H9 (cell line): ENCODE results near the gene SKIC2. TPM values are rescaled to one million over a fixed set of nuclear protein-coding genes. Genes with fewer than 3 reads are reported as not detected.
"Not testable (repeated sequence)": the region's sequence is repeated elsewhere in the genome, so short reads cannot be mapped to it uniquely, and the experiment has no call there.

Experiments
- DNase-seq: peaks from one replicate; pipeline ENCODE4 v3.0.0-alpha.2; 2017
- H2AFZ ChIP-seq: one replicate; pipeline ENCODE4 v1.6.1; 2013; ENCODE audit warnings: mild to moderate bottlenecking, low read length, control low read depth, moderate library complexity
- H2AK5ac ChIP-seq: 2 replicates; pipeline ENCODE4 v1.6.1; 2013; ENCODE audit warnings: low read length, control low read depth, mixed read lengths; ENCODE audit not compliant: insufficient read length
- H2BK120ac ChIP-seq: one replicate; pipeline ENCODE4 v1.6.1; 2013; ENCODE audit warnings: low read depth, mild to moderate bottlenecking, low read length, control low read depth, inconsistent platforms; ENCODE audit not compliant: poor library complexity, severe bottlenecking
- H2BK12ac ChIP-seq: 2 replicates; pipeline ENCODE4 v1.6.1; 2013; ENCODE audit warnings: low read length, control low read depth, mixed read lengths, low read depth; ENCODE audit not compliant: insufficient read length
- H2BK15ac ChIP-seq: 2 replicates; pipeline ENCODE4 v1.6.1; 2013; ENCODE audit warnings: low read depth, low read length, control low read depth
- H2BK20ac ChIP-seq: one replicate; pipeline ENCODE4 v1.6.1; 2013; ENCODE audit warnings: low read depth, mild to moderate bottlenecking, low read length, control low read depth, inconsistent platforms; ENCODE audit not compliant: poor library complexity, severe bottlenecking
- H2BK5ac ChIP-seq: 2 replicates; pipeline ENCODE4 v1.6.1; 2013; ENCODE audit warnings: low read length, control low read depth, mixed read lengths; ENCODE audit not compliant: insufficient read length
- H3K14ac ChIP-seq: 2 replicates; pipeline ENCODE4 v1.6.1; 2013; ENCODE audit warnings: low read length, control low read depth; ENCODE audit not compliant: insufficient read depth
- H3K18ac ChIP-seq: 2 replicates; pipeline ENCODE4 v1.6.1; 2013; ENCODE audit warnings: low read depth, mild to moderate bottlenecking, mixed read lengths, low read length, control low read depth; ENCODE audit not compliant: insufficient read length
- H3K23ac ChIP-seq: 2 replicates; pipeline ENCODE4 v1.6.1; 2013; ENCODE audit warnings: low read length, control low read depth, mixed read lengths, low read depth; ENCODE audit not compliant: insufficient read length
- H3K23me2 ChIP-seq: 2 replicates; pipeline ENCODE4 v1.6.1; 2013; ENCODE audit warnings: low read depth, mild to moderate bottlenecking, mixed read lengths, low read length, control low read depth; ENCODE audit not compliant: insufficient read length, poor library complexity, severe bottlenecking
- H3K27ac ChIP-seq: 2 replicates; pipeline ENCODE4 v1.5.1; 2013; ENCODE audit warnings: low read length, control low read depth, mixed read lengths, low read depth; ENCODE audit not compliant: insufficient read length
- H3K27me3 ChIP-seq: 2 replicates; pipeline ENCODE4 v1.6.1; 2013; ENCODE audit warnings: low read length, control low read depth, inconsistent platforms; ENCODE audit not compliant: insufficient read depth
- H3K4ac ChIP-seq: 2 replicates; pipeline ENCODE4 v1.6.1; 2013; ENCODE audit warnings: low read depth, mild to moderate bottlenecking, control low read depth, inconsistent platforms, low read length, moderate library complexity
- H3K4me1 ChIP-seq: 2 replicates; pipeline ENCODE4 v1.6.1; 2013; ENCODE audit warnings: low read length, control low read depth, inconsistent platforms; ENCODE audit not compliant: insufficient read depth
- H3K4me2 ChIP-seq: 2 replicates; pipeline ENCODE4 v1.6.1; 2013; ENCODE audit warnings: low read length, control low read depth, mixed read lengths; ENCODE audit not compliant: insufficient read length, insufficient read depth
- H3K56ac ChIP-seq: 2 replicates; pipeline ENCODE4 v1.6.1; 2013; ENCODE audit warnings: low read depth, mild to moderate bottlenecking, mixed read lengths, low read length, control low read depth; ENCODE audit not compliant: insufficient read length
- H3K79me1 ChIP-seq: 2 replicates; pipeline ENCODE4 v1.6.1; 2013; ENCODE audit warnings: low read depth, mild to moderate bottlenecking, moderate library complexity, low read length, control low read depth, inconsistent platforms; ENCODE audit not compliant: insufficient read depth, poor library complexity, severe bottlenecking
- H3K79me2 ChIP-seq: 2 replicates; pipeline ENCODE4 v1.6.1; 2013; ENCODE audit warnings: low read length, control low read depth, inconsistent platforms; ENCODE audit not compliant: insufficient read depth
- H3K9ac ChIP-seq: 2 replicates; pipeline ENCODE4 v1.6.1; 2013; ENCODE audit warnings: low read length, control low read depth, mixed read lengths; ENCODE audit not compliant: insufficient read length; ENCODE audit errors: extremely low read depth
- H3K9me3 ChIP-seq: one replicate; pipeline ENCODE4 v1.6.1; 2013; ENCODE audit warnings: low read depth, low read length, inconsistent platforms; ENCODE audit not compliant: control insufficient read depth
- H3T11ph ChIP-seq: one replicate; pipeline ENCODE4 v1.6.1; 2013; ENCODE audit warnings: mild to moderate bottlenecking, low read length, control low read depth, inconsistent platforms
- H4K20me1 ChIP-seq: one replicate; pipeline ENCODE4 v1.6.1; 2013; ENCODE audit not compliant: control insufficient read depth, insufficient read length, insufficient read depth
- H4K5ac ChIP-seq: 2 replicates; pipeline ENCODE4 v1.6.1; 2013; ENCODE audit warnings: low read depth, mild to moderate bottlenecking, mixed read lengths, low read length, control low read depth; ENCODE audit not compliant: insufficient read length
- H4K8ac ChIP-seq: replicated peaks from 2 replicates; pipeline ENCODE4 v1.6.1; 2013; ENCODE audit warnings: low read length, control low read depth, mixed read lengths, low read depth; ENCODE audit not compliant: insufficient read length
- H4K91ac ChIP-seq: 2 replicates; pipeline ENCODE4 v1.6.1; 2013; ENCODE audit warnings: low read depth, mild to moderate bottlenecking, moderate library complexity, mixed read lengths, low read length, control low read depth; ENCODE audit not compliant: insufficient read length
- H3K27ac Mint-ChIP-seq, 3 experiments: 2 replicates in 2 of 3; 3 replicates in 1 of 3; pipeline ENCODE4 v1.8.0; 2020 to 2021; ENCODE audit warnings: mixed read lengths in 3 of 3, mild to moderate bottlenecking in 1 of 3, moderate library complexity in 1 of 3
- H3K27me3 Mint-ChIP-seq: 2 replicates; pipeline ENCODE4 v1.8.0; 2021; ENCODE audit warnings: low read depth, mild to moderate bottlenecking, moderate library complexity, mixed read lengths
- H3K36me3 Mint-ChIP-seq, 3 experiments: 2 replicates in 2 of 3; 3 replicates in 1 of 3; pipeline ENCODE4 v1.8.0; 2020 to 2021; ENCODE audit warnings: low read depth in 3 of 3, mixed read lengths in 3 of 3; ENCODE audit not compliant: insufficient read depth in 1 of 3
- H3K4me1 Mint-ChIP-seq, 2 experiments: 2 replicates each; pipeline ENCODE4 v1.8.0; 2020; ENCODE audit warnings: mixed read lengths in 2 of 2
- H3K4me3 Mint-ChIP-seq, 2 experiments: 2 replicates in 1 of 2; 3 replicates in 1 of 2; pipeline ENCODE4 v1.8.0; 2020 to 2021; ENCODE audit warnings: mild to moderate bottlenecking in 2 of 2, mixed read lengths in 2 of 2, moderate library complexity in 1 of 2
- H3K9me3 Mint-ChIP-seq, 2 experiments: 2 replicates in 1 of 2; 3 replicates in 1 of 2; pipeline ENCODE4 v1.8.0; 2020; ENCODE audit warnings: mild to moderate bottlenecking in 2 of 2, mixed read lengths in 2 of 2, moderate library complexity in 1 of 2
- WGBS: extraction: QIAGEN DNeasy Blood & Tissue Kit; methylation state at CpG from one replicate; pipeline ENCODE4 v1.1.7; 2013; ENCODE audit warnings: missing lambda C conversion rate, low lambda C conversion rate, mixed read lengths; ENCODE audit not compliant: insufficient read length; ENCODE audit errors: extremely low coverage; 5-methylcytosine and 5-hydroxymethylcytosine counted together
- total RNA-seq: library from RNA; stranded (reverse); gene quantifications from 2 replicates; pipeline ENCODE4 v1.2.1, GENCODE V29; 2021

The SKIC2 gene
- total RNA-seq, 1 experiment from 2014 or later: 86.2 TPM

- H3K9me3 ChIP-seq, H2BK12ac ChIP-seq, H4K5ac ChIP-seq, H3K23ac ChIP-seq, H3K27me3 ChIP-seq, H3K27me3 Mint-ChIP-seq, H3K79me1 ChIP-seq, H4K20me1 ChIP-seq, H2BK120ac ChIP-seq, H3K18ac ChIP-seq, H4K91ac ChIP-seq, H2BK20ac ChIP-seq, H3K9ac ChIP-seq, H4K8ac ChIP-seq, H3K4me3 Mint-ChIP-seq, H3K4me2 ChIP-seq, H3K9me3 Mint-ChIP-seq, DNase-seq, H3K79me2 ChIP-seq, H2AK5ac ChIP-seq, H3T11ph ChIP-seq, H2BK5ac ChIP-seq, H3K56ac ChIP-seq, H3K36me3 Mint-ChIP-seq, H2BK15ac ChIP-seq, H2AFZ ChIP-seq, H3K4ac ChIP-seq, H3K23me2 ChIP-seq, H3K27ac Mint-ChIP-seq, H3K4me1 Mint-ChIP-seq, H3K14ac ChIP-seq, H3K27ac ChIP-seq, H3K4me1 ChIP-seq: not testable (repeated sequence)
- WGBS: no CpG with 5 or more reads among the region's 24 CpGs
Measured at GRCh38 chr6:32008037-32008436, 49.1 kb downstream of the SKIC2 start.

- H3K27me3 ChIP-seq, H3T11ph ChIP-seq, H3K9ac ChIP-seq, H3K4ac ChIP-seq, H3K23ac ChIP-seq, H3K27me3 Mint-ChIP-seq, H2BK120ac ChIP-seq, H3K79me2 ChIP-seq, H3K27ac ChIP-seq, H3K27ac Mint-ChIP-seq, H4K8ac ChIP-seq, H3K56ac ChIP-seq, H2BK12ac ChIP-seq, H2BK20ac ChIP-seq, H3K4me1 ChIP-seq, DNase-seq, H3K4me2 ChIP-seq, H3K18ac ChIP-seq, H4K5ac ChIP-seq, H3K9me3 Mint-ChIP-seq, H3K36me3 Mint-ChIP-seq, H3K23me2 ChIP-seq, H3K79me1 ChIP-seq, H3K4me1 Mint-ChIP-seq, H3K4me3 Mint-ChIP-seq, H3K14ac ChIP-seq, H4K20me1 ChIP-seq, H4K91ac ChIP-seq, H2BK5ac ChIP-seq, H2AK5ac ChIP-seq, H2BK15ac ChIP-seq, H2AFZ ChIP-seq, H3K9me3 ChIP-seq: not testable (repeated sequence)
- no CpG with 5 or more reads among the region's 12 CpGs for WGBS
Measured at GRCh38 chr6:32008616-32009015, 49.6 kb downstream of the SKIC2 start.
